ENCODE results near the gene CYB5A.

DNA sequence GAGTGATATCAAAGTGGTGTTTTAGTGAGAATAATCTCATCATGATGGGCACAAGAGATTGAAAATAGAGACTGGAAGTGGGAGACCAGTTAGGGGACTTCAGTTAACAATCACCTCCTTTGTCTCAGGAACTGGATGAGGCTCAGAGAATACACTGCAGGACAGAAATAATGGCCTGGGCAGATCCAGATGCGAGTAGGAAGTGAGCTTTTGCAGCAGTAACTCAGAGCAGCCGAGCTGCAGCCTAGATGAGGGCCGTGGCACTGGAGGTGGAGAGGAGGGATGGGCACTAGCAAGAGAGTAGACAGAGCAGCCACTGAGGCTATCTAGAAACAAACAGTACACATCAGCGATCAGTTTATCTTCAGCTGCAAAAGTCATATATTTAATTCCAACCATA lies 48.6 kb downstream of the CYB5A start:
- TF ChIP-seq CTCF (IDR thresholded peaks at IDR 0.05; ENCODE audit: low read length) (no peak), EZH2 (optimal IDR thresholded peaks at IDR 0.05; ENCODE audit: low read depth, low read length) (no peak), EZH2phosphoT487 (IDR thresholded peaks at IDR 0.05; ENCODE audit: low read length) (no peak)
